ENCODE results near the gene WDR62. TPM values are rescaled to one million over a fixed set of nuclear protein-coding genes. Genes with fewer than 3 reads are reported as not detected.

The WDR62 gene
- total RNA-seq, 2 experiments from 2014 or later = 19.1 to 20.4 TPM

- no peaks in the 10 kb centered on the region for H3K9me3 Mint-ChIP-seq
- no peak overlapping the region for H3K4me3 Mint-ChIP-seq
- no peaks in the 10 kb centered on the region for H3K4me1 Mint-ChIP-seq
- no peak overlapping the region for H3K27ac Mint-ChIP-seq
- DNase-seq = no peak
- peaks cover 5% of the 10 kb centered on the region for H3K36me3 Mint-ChIP-seq
- H3K27me3 Mint-ChIP-seq = no peaks in the 10 kb centered on the region
Measured at GRCh38 chr19:36106991-36107390, 52.3 kb downstream of the WDR62 start.

- Mint-ChIP-seq H3K36me3 (peaks cover 13% of the 10 kb centered on the region), H3K27me3 (no peaks in the 10 kb centered on the region), H3K27ac (no peak overlapping the region), H3K9me3 (no peaks in the 10 kb centered on the region), H3K4me3 (no peak overlapping the region), H3K4me1 (peaks cover 7% of the 10 kb centered on the region)
- no peak for DNase-seq
Measured at GRCh38 chr19:36108684-36109083, 54.0 kb downstream of the WDR62 start.

- no peaks in the 10 kb centered on the region for H3K9me3 Mint-ChIP-seq
- H3K27ac Mint-ChIP-seq = no peak within 1 kb of the TSS
- no peak for DNase-seq
- no peak within 1 kb of the TSS for H3K4me3 Mint-ChIP-seq
- H3K36me3 Mint-ChIP-seq = peaks cover 18% of the 10 kb centered on the region
- H3K4me1 Mint-ChIP-seq = peaks cover 19% of the 10 kb centered on the region
- H3K27me3 Mint-ChIP-seq = peaks cover 6% of the 10 kb centered on the region
Measured at GRCh38 chr19:36110487-36111199, 55.9 kb downstream of the WDR62 start, which contains the start of gene OVOL3. OVOL3 (plus strand) TSS chr19:36111143; CDS start chr19:36111203, 60 bp downstream.

- no peaks in the 10 kb centered on the region for H3K9me3 Mint-ChIP-seq
- H3K36me3 Mint-ChIP-seq = peaks cover 18% of the 10 kb centered on the region
- H3K4me1 Mint-ChIP-seq = peaks cover 20% of the 10 kb centered on the region
- no peak for DNase-seq
- peaks cover 6% of the 10 kb centered on the region for H3K27me3 Mint-ChIP-seq
- H3K4me3 Mint-ChIP-seq = no peak overlapping the region
- H3K27ac Mint-ChIP-seq = no peak overlapping the region
Measured at GRCh38 chr19:36111200-36111539, 56.5 kb downstream of the WDR62 start.

- H3K27me3 Mint-ChIP-seq = peaks cover 6% of the 10 kb centered on the region
Measured at GRCh38 chr19:36112678-36113077, 58.0 kb downstream of the WDR62 start.

GRCh38 chr19:36113425-36113824, 58.7 kb downstream of the WDR62 start:
- DNase-seq = no peak
- no peaks in the 10 kb centered on the region for H3K9me3 Mint-ChIP-seq
- peak overlapping the region; percentile 99 for H3K4me3 Mint-ChIP-seq
- H3K36me3 Mint-ChIP-seq = peaks cover 24% of the 10 kb centered on the region
- H3K27ac Mint-ChIP-seq = peak overlapping the region; percentile 93
- peaks cover 6% of the 10 kb centered on the region for H3K27me3 Mint-ChIP-seq
- peaks cover 25% of the 10 kb centered on the region for H3K4me1 Mint-ChIP-seq

More at GRCh38 chr19:36112678-36113077, 58.0 kb downstream of the WDR62 start:
- no peak for DNase-seq
- H3K4me3 Mint-ChIP-seq = peak overlapping the region; percentile 56
- H3K36me3 Mint-ChIP-seq = peaks cover 18% of the 10 kb centered on the region
- no peaks in the 10 kb centered on the region for H3K9me3 Mint-ChIP-seq
- peak overlapping the region; percentile 59 for H3K27ac Mint-ChIP-seq
- peaks cover 23% of the 10 kb centered on the region for H3K4me1 Mint-ChIP-seq

- peaks cover 25% of the 10 kb centered on the region for H3K4me1 Mint-ChIP-seq
- peak; percentile 27 for DNase-seq
- H3K9me3 Mint-ChIP-seq = no peaks in the 10 kb centered on the region
- peaks cover 6% of the 10 kb centered on the region for H3K27me3 Mint-ChIP-seq
- peak overlapping the region; percentile 93 for H3K27ac Mint-ChIP-seq
- H3K36me3 Mint-ChIP-seq = peaks cover 19% of the 10 kb centered on the region
- H3K4me3 Mint-ChIP-seq = peak overlapping the region; percentile 99
Measured at GRCh38 chr19:36113894-36114720, 59.4 kb downstream of the WDR62 start.

- Mint-ChIP-seq H3K36me3 (peaks cover 19% of the 10 kb centered on the region), H3K27me3 (peaks cover 6% of the 10 kb centered on the region), H3K4me1 (peaks cover 26% of the 10 kb centered on the region), H3K27ac (peak within 1 kb of the TSS; percentile 93), H3K9me3 (no peaks in the 10 kb centered on the region), H3K4me3 (peak within 1 kb of the TSS; percentile 99)
- DNase-seq = peak; percentile 98
Measured at GRCh38 chr19:36114721-36115452, 60.2 kb downstream of the WDR62 start, which contains the start of gene POLR2I. POLR2I (minus strand) TSS chr19:36114875; CDS start chr19:36114856, 19 bp downstream.

- Mint-ChIP-seq H3K27ac (peak within 1 kb of the TSS; percentile 93), H3K36me3 (peaks cover 19% of the 10 kb centered on the region), H3K4me1 (peaks cover 28% of the 10 kb centered on the region), H3K27me3 (peaks cover 6% of the 10 kb centered on the region), H3K4me3 (peak within 1 kb of the TSS; percentile 99), H3K9me3 (no peaks in the 10 kb centered on the region)
- DNase-seq = peak; percentile 11
Measured at GRCh38 chr19:36115453-36116343, 61.0 kb downstream of the WDR62 start, which contains the start of gene TBCB. TBCB (plus strand) TSS chr19:36115468; CDS start chr19:36115561, 93 bp downstream.

GRCh38 chr19:36116344-36116637, 61.6 kb downstream of the WDR62 start:
- H3K27me3 Mint-ChIP-seq = peaks cover 6% of the 10 kb centered on the region
- H3K4me1 Mint-ChIP-seq = peaks cover 28% of the 10 kb centered on the region
- H3K36me3 Mint-ChIP-seq = peaks cover 19% of the 10 kb centered on the region
- H3K9me3 Mint-ChIP-seq = no peaks in the 10 kb centered on the region
- DNase-seq = no peak
- H3K27ac Mint-ChIP-seq = no peak overlapping the region
- H3K4me3 Mint-ChIP-seq = peak overlapping the region; percentile 99

GRCh38 chr19:36120092-36120983, 65.6 kb downstream of the WDR62 start:
- DNase-seq = no peak
- Mint-ChIP-seq H3K27me3 (peaks cover under 1% of the 10 kb centered on the region), H3K4me3 (no peak overlapping the region), H3K36me3 (peaks cover 9% of the 10 kb centered on the region), H3K27ac (no peak overlapping the region), H3K9me3 (no peaks in the 10 kb centered on the region), H3K4me1 (peaks cover 9% of the 10 kb centered on the region)

- H3K36me3 Mint-ChIP-seq = peaks cover 15% of the 10 kb centered on the region
Measured at GRCh38 chr19:36120984-36121358, 66.3 kb downstream of the WDR62 start.

GRCh38 chr19:36121486-36122124, 66.9 kb downstream of the WDR62 start:
- Mint-ChIP-seq H3K27ac (no peak overlapping the region), H3K9me3 (no peaks in the 10 kb centered on the region), H3K36me3 (peaks cover 15% of the 10 kb centered on the region), H3K27me3 (no peaks in the 10 kb centered on the region), H3K4me1 (peaks cover 10% of the 10 kb centered on the region), H3K4me3 (no peak overlapping the region)
- DNase-seq = no peak

More at GRCh38 chr19:36120984-36121358, 66.3 kb downstream of the WDR62 start:
- DNase-seq = no peak
- no peaks in the 10 kb centered on the region for H3K27me3 Mint-ChIP-seq
- no peak overlapping the region for H3K4me3 Mint-ChIP-seq
- no peak overlapping the region for H3K27ac Mint-ChIP-seq
- H3K9me3 Mint-ChIP-seq = no peaks in the 10 kb centered on the region
- peaks cover 14% of the 10 kb centered on the region for H3K4me1 Mint-ChIP-seq

Measured in activated naive CD8-positive, alpha-beta T cell treated with anti-CD3 and anti-CD28 coated beads for 36 hours (primary cell).